Thyroid gland (tissue), 4 donors: Measurements from ENCODE around the gene SNED1.
A peak's percentile ranks its signal among the peaks of the same experiment; 100 is the strongest.

Experiments used
- POLR2A ChIP-seq, 2 donors: fragments of 450-650 bp; IDR thresholded peaks; one replicate each; pipeline ENCODE4 v1.6.1; 2017; ENCODE audit warnings: antibody characterized with exemption in 2 of 2, mild to moderate bottlenecking in 2 of 2, moderate library complexity in 1 of 2
- TF ChIP-seq, protein P1 (sequence below), 6 experiments: fragments of 200-600 bp in 3 of 6; fragments of 450-650 bp in 3 of 6; sonication (generic) in 3 of 6; IDR thresholded peaks; one replicate each; pipeline ENCODE4 v1.5.1; 2016 to 2019; ENCODE audit warnings: antibody characterized with exemption in 6 of 6, mild to moderate bottlenecking in 2 of 6, inconsistent platforms in 1 of 6, moderate library complexity in 1 of 6

DNA sequence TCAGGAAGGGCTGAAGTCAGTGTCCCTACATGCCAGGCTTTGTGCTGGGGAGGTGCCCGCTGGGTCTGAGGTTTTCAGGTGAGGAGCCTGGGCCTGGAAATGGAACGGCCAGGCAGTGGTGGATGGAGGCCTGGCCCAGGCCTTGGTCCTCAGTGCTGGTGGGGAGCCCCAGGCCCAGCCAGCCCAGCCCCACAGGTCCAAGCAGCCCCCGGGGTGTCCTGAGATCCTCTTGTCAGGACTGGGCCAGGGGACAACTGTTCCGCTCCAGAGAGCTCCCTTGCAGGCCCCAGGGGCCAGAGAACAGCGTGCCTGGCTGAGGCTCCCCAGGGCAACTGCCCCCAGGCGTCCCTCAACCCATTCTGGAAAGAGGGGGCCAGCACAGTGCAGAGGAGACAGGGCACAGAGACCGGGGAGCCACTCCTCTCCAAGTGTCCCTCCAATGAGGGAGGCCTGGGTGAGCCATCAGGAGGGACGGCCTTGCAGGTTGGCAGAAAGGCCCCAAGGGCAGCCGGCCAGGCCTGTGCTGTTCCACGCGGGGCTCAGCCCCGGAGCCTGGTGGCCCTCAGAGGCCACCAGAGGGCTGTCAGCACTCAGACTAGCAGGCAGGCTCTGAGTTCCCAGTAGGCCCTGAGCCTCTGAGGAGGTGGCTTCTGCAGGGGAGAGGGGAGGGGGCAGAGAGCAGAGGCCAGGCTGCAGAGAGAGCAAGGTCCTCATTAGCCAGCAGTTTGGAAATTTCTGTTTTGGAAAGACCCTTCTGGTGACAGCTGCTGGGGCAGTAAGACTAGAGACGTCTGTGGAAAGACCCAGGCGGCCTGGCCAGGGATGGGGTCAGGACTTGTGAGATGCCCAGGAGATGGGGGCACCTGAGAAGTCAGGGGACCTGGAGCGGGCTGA is 29.4 kb upstream of the SNED1 start:
- TF ChIP-seq, protein P1, sequence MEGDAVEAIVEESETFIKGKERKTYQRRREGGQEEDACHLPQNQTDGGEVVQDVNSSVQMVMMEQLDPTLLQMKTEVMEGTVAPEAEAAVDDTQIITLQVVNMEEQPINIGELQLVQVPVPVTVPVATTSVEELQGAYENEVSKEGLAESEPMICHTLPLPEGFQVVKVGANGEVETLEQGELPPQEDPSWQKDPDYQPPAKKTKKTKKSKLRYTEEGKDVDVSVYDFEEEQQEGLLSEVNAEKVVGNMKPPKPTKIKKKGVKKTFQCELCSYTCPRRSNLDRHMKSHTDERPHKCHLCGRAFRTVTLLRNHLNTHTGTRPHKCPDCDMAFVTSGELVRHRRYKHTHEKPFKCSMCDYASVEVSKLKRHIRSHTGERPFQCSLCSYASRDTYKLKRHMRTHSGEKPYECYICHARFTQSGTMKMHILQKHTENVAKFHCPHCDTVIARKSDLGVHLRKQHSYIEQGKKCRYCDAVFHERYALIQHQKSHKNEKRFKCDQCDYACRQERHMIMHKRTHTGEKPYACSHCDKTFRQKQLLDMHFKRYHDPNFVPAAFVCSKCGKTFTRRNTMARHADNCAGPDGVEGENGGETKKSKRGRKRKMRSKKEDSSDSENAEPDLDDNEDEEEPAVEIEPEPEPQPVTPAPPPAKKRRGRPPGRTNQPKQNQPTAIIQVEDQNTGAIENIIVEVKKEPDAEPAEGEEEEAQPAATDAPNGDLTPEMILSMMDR (IDR thresholded peaks at IDR 0.05), result peak in 1 of 6 experiments; percentile 5
- no peak for TF ChIP-seq POLR2A (IDR thresholded peaks at IDR 0.05)
